PC-9 (cell line): ENCODE results near the gene NUBPL.
"Not testable (repeated sequence)": the region's sequence is repeated elsewhere in the genome, so short reads cannot be mapped to it uniquely, and the experiment has no call there.

Source experiments
- EZH2 ChIP-seq: fragments of 200-600 bp; sonication (generic); IDR thresholded peaks from 2 replicates; pipeline ENCODE4 v1.8.0; 2017; ENCODE audit warnings: antibody characterized with exemption, low read depth
- TF ChIP-seq, protein P1 (sequence below): fragments of 200-600 bp; sonication (generic); conservative IDR thresholded peaks from 2 replicates; pipeline ENCODE4 v1.6.1; 2017; ENCODE audit warnings: mixed run types, antibody characterized with exemption, mild to moderate bottlenecking, moderate library complexity

DNA sequence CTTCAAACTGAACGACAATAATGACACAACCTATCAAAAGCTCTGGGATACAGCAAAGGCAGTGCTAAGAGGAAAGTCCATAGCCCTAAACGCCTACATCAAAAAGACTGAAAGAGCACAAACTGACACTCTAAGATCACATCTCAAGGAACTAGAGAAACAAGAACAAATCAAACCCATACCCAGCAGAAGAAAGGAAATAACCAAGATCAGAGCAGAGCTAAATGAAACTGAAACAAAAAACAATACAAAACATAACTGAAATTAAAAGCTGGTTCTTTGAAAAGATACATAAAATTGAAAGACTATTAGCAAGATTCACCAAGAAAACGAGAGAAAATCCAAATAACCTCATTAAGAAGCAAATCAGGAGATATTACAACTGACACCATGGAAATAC is 306.9 kb downstream of the NUBPL start:
- TF ChIP-seq, protein P1, sequence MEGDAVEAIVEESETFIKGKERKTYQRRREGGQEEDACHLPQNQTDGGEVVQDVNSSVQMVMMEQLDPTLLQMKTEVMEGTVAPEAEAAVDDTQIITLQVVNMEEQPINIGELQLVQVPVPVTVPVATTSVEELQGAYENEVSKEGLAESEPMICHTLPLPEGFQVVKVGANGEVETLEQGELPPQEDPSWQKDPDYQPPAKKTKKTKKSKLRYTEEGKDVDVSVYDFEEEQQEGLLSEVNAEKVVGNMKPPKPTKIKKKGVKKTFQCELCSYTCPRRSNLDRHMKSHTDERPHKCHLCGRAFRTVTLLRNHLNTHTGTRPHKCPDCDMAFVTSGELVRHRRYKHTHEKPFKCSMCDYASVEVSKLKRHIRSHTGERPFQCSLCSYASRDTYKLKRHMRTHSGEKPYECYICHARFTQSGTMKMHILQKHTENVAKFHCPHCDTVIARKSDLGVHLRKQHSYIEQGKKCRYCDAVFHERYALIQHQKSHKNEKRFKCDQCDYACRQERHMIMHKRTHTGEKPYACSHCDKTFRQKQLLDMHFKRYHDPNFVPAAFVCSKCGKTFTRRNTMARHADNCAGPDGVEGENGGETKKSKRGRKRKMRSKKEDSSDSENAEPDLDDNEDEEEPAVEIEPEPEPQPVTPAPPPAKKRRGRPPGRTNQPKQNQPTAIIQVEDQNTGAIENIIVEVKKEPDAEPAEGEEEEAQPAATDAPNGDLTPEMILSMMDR, result not testable (repeated sequence)
- TF ChIP-seq EZH2, result not testable (repeated sequence)
